NCI-H2227 treated with DMSO at 0.1 percent for 48 hours (cell line): ENCODE data around the gene UBC.
"Not testable (repeated sequence)": the region's sequence is repeated elsewhere in the genome, so short reads cannot be mapped to it uniquely, and the experiment has no call there.

Experiments used
- DNase-seq: peaks from one replicate; lab custom pipeline; 2025; lab: John Stamatoyannopoulos, UW

The UBC gene

GRCh38 chr12:124884587-124885438 lies 29.6 kb downstream of the UBC start:
- no peak for DNase-seq

- no peak for DNase-seq
These were observed 31.0 kb downstream of the UBC start for GRCh38 chr12:124883263-124884130.

- no peak for DNase-seq
These were observed 33.3 kb downstream of the UBC start for GRCh38 chr12:124881123-124881522.

GRCh38 chr12:124880335-124880734 lies 34.1 kb downstream of the UBC start:
- DNase-seq, result not testable (repeated sequence)

- no peak for DNase-seq
These were observed 35.5 kb downstream of the UBC start for GRCh38 chr12:124878795-124879516.

- no peak for DNase-seq
These were observed 37.0 kb downstream of the UBC start for GRCh38 chr12:124877423-124877822.

- DNase-seq, result no peak
These were observed 38.3 kb downstream of the UBC start for GRCh38 chr12:124876171-124876570.

GRCh38 chr12:124875803-124876132 lies 38.7 kb downstream of the UBC start:
- DNase-seq, result no peak

GRCh38 chr12:124874988-124875802 lies 39.3 kb downstream of the UBC start:
- DNase-seq, result no peak

- no peak for DNase-seq
These were observed 40.3 kb downstream of the UBC start for GRCh38 chr12:124874188-124874587.

GRCh38 chr12:124872068-124872719 lies 42.3 kb downstream of the UBC start:
- DNase-seq, result no peak

- DNase-seq, result no peak
These were observed 43.2 kb downstream of the UBC start for GRCh38 chr12:124871297-124871696.

- no peak for DNase-seq
These were observed 43.9 kb downstream of the UBC start for GRCh38 chr12:124870515-124870914.

- DNase-seq, result no peak
These were observed 45.3 kb downstream of the UBC start for GRCh38 chr12:124869059-124869665.

- no peak for DNase-seq
These were observed 46.0 kb downstream of the UBC start for GRCh38 chr12:124868252-124869058.

- DNase-seq, result no peak
These were observed 47.0 kb downstream of the UBC start for GRCh38 chr12:124867401-124867930.

GRCh38 chr12:124866883-124867400 lies 47.5 kb downstream of the UBC start:
- no peak for DNase-seq

- no peak for DNase-seq
These were observed 48.1 kb downstream of the UBC start for GRCh38 chr12:124866195-124866882.

GRCh38 chr12:124865728-124866127 lies 48.7 kb downstream of the UBC start:
- no peak for DNase-seq
